HEK293T (cell line): ENCODE data around the gene PLCB4.

Experiments
- ARNT ChIP-seq: fragments of 450-650 bp; IDR thresholded peaks from 2 replicates; pipeline ENCODE4 v1.6.1; 2017; ENCODE audit warnings: mild to moderate bottlenecking
- BHLHE40 ChIP-seq: fragments of 450-650 bp; IDR thresholded peaks from 2 replicates; pipeline ENCODE4 v1.6.1; 2016; ENCODE audit warnings: mild to moderate bottlenecking, moderate library complexity, borderline replicate concordance
- FOXK2 ChIP-seq: fragments of 450-650 bp; IDR thresholded peaks from 2 replicates; pipeline ENCODE4 v1.6.1; 2016; ENCODE audit warnings: mild to moderate bottlenecking
- FOXM1 ChIP-seq: fragments of 450-650 bp; IDR thresholded peaks from 2 replicates; pipeline ENCODE4 v1.6.1; 2017; ENCODE audit warnings: mild to moderate bottlenecking, borderline replicate concordance
- LEF1 ChIP-seq: fragments of 450-650 bp; IDR thresholded peaks from 2 replicates; pipeline ENCODE4 v1.6.1; 2017; ENCODE audit warnings: mild to moderate bottlenecking, borderline replicate concordance
- NFRKB ChIP-seq: fragments of 450-650 bp; IDR thresholded peaks from 2 replicates; pipeline ENCODE4 v1.6.1; 2016; ENCODE audit warnings: mild to moderate bottlenecking, moderate library complexity
- SP1 ChIP-seq: fragments of 450-650 bp; IDR thresholded peaks from 2 replicates; pipeline ENCODE4 v1.6.1; 2017
- TF ChIP-seq, protein P1 (sequence below): fragments of 450-650 bp; IDR thresholded peaks from 2 replicates; pipeline ENCODE4 v1.6.1; 2016

DNA sequence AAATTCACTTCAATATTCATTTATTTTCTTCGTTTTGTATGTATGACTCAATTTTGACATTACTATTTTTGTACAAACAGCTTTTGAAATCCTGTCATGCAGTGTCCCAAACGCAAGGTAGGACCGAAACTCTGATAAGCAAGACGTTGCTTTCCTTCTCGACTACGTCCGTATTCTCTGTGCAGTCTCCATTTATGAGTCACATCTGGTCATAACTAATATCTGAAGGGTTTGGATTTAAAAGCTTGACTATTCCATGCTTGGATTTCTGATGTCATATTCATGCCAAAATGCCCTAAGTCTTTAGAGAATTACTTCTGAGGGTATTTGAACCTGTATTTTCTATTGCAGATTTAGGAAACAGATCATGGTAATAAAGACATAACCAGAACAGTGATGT lies 407.8 kb downstream of the PLCB4 start:
- TF ChIP-seq FOXM1 (no peak), SP1 (no peak), NFRKB (no peak), BHLHE40 (no peak), ARNT (no peak), LEF1 (no peak), FOXK2 (no peak)
- TF ChIP-seq, protein P1, sequence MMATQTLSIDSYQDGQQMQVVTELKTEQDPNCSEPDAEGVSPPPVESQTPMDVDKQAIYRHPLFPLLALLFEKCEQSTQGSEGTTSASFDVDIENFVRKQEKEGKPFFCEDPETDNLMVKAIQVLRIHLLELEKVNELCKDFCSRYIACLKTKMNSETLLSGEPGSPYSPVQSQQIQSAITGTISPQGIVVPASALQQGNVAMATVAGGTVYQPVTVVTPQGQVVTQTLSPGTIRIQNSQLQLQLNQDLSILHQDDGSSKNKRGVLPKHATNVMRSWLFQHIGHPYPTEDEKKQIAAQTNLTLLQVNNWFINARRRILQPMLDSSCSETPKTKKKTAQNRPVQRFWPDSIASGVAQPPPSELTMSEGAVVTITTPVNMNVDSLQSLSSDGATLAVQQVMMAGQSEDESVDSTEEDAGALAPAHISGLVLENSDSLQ, result no peak
